Neural progenitor cell (in vitro differentiated cells): ENCODE results near the gene SMIM11.

Experiments
- CTCF ChIP-seq: fragments of 200-600 bp; sonication (generic); IDR thresholded peaks from 2 replicates; pipeline ENCODE4 v1.5.1; 2017; ENCODE audit warnings: antibody characterized with exemption, mild to moderate bottlenecking
- EZH2 ChIP-seq: fragments of 200-600 bp; sonication (generic); IDR thresholded peaks from 2 replicates; pipeline ENCODE4 v1.6.1; 2017; ENCODE audit warnings: antibody characterized with exemption, mild to moderate bottlenecking, moderate library complexity
- EZH2phosphoT487 ChIP-seq: fragments of 200-600 bp; sonication (generic); IDR thresholded peaks from 2 replicates; pipeline ENCODE4 v1.6.1; 2017; ENCODE audit warnings: antibody characterized with exemption

GRCh38 chr21:34369741-34370140 is 5.6 kb upstream of the SMIM11 start:
- no peak for TF ChIP-seq CTCF
- TF ChIP-seq EZH2, result no peak
- no peak for TF ChIP-seq EZH2phosphoT487
